HCT116 (cell line): ENCODE data around the gene LAYN. TPM values are rescaled to one million over a fixed set of nuclear protein-coding genes. Genes with fewer than 3 reads are reported as not detected.

Experiments used
- ATAC-seq: fragments of 200-7000 bp; cut with Tn5 transposase; 2 replicates; pipeline ENCODE4 v1.9.1; 2020; ENCODE audit warnings: mild to moderate bottlenecking, moderate library complexity
- BruUV-seq: library from RNA; stranded (reverse); fragments of 400-500 nt; replicated peaks from 2 replicates; lab custom pipeline; 2021; lab: Mats Ljungman, UMichigan
- CTCF ChIA-PET: fragments of 300-600 bp; sonication (Branson Sonifier 250); formaldehyde crosslinking; loops from one replicate; lab custom pipeline; 2021; ENCODE audit warnings: antibody characterized with exemption; lab: Charles Lee
- POLR2A ChIA-PET: fragments of 300-600, 350-600 bp; sonication (Branson Sonifier 250); formaldehyde crosslinking; loops from one replicate; lab custom pipeline; 2021; ENCODE audit warnings: antibody characterized with exemption; lab: Charles Lee
- RAD21 ChIA-PET, 2 experiments: fragments of 300-600 bp; sonication (Branson Sonifier 250); formaldehyde crosslinking; loops; one replicate each; lab custom pipeline; 2023; ENCODE audit warnings: low total read pairs in 2 of 2; ENCODE audit not compliant: uncharacterized antibody in 2 of 2, unreplicated experiment in 2 of 2, low non-redundant PET in 1 of 2; lab: Charles Lee
- DNase-seq: peaks from one replicate; pipeline ENCODE4 v3.0.0-alpha.2; 2010; ENCODE audit warnings: low read depth, low spot score
- H2AFZ ChIP-seq: fragments of 200-600 bp; shearing (Covaris generic), sonication (generic); 2 replicates; pipeline ENCODE4 v1.6.1; 2017; ENCODE audit warnings: low read depth, mixed run types, mixed read lengths, antibody characterized with exemption, low read length; ENCODE audit not compliant: poor library complexity, severe bottlenecking
- H3K27ac ChIP-seq: 2 replicates; pipeline ENCODE4 v1.5.1; 2012; ENCODE audit warnings: low read depth, low read length
- H3K27me3 ChIP-seq: fragments of 200-600 bp; sonication (generic); 2 replicates; pipeline ENCODE4 v1.6.1; 2016; ENCODE audit warnings: mixed run types, low read length, mixed read lengths; ENCODE audit not compliant: insufficient read depth
- H3K36me3 ChIP-seq, 2 experiments: fragments of 200-500 bp in 1 of 2; fragments of 200-600 bp in 1 of 2; sonication (Bioruptor generic) in 1 of 2; sonication (generic) in 1 of 2; 2 replicates each; pipeline versions ENCODE4 v1.5.1 to v1.6.1; 2014 to 2016; ENCODE audit warnings: low read length in 2 of 2, inconsistent platforms in 1 of 2, mixed read lengths in 1 of 2, mixed run types in 1 of 2; ENCODE audit not compliant: insufficient read depth in 2 of 2, control insufficient read depth in 1 of 2
- H3K4me1 ChIP-seq, 2 experiments: fragments of 200-600 bp in 1 of 2; sonication (generic) in 1 of 2; 2 replicates each; pipeline versions ENCODE4 v1.5.1 to v1.6.1; 2012 to 2017; ENCODE audit warnings: low read length in 2 of 2, inconsistent platforms in 1 of 2, mild to moderate bottlenecking in 1 of 2, mixed read lengths in 1 of 2, mixed run types in 1 of 2, moderate library complexity in 1 of 2; ENCODE audit not compliant: insufficient read depth in 2 of 2, control insufficient read depth in 1 of 2
- H3K4me2 ChIP-seq: fragments of 200-600 bp; sonication (generic); 2 replicates; pipeline ENCODE4 v1.6.1; 2017; ENCODE audit warnings: mixed run types, low read length, mixed read lengths
- H3K4me3 ChIP-seq, 2 experiments: fragments of 200-600 bp in 1 of 2; sonication (generic) in 1 of 2; replicated peaks in 1 of 2; 2 replicates each; pipeline ENCODE4 v1.5.1; 2011 to 2016; ENCODE audit warnings: low read length in 2 of 2, control low read depth in 1 of 2, low read depth in 1 of 2, mild to moderate bottlenecking in 1 of 2, mixed read lengths in 1 of 2, mixed run types in 1 of 2
- H3K79me2 ChIP-seq: fragments of 200-600 bp; sonication (generic); 2 replicates; pipeline ENCODE4 v1.6.1; 2017; ENCODE audit warnings: mild to moderate bottlenecking, mixed run types, low read length, moderate library complexity, mixed read lengths; ENCODE audit not compliant: insufficient read depth
- H3K9ac ChIP-seq: fragments of 200-600 bp; sonication (generic); 2 replicates; pipeline ENCODE4 v1.6.1; 2016; ENCODE audit warnings: low read length, mixed read lengths
- H3K9me2 ChIP-seq: fragments of 200-600 bp; sonication (generic), shearing (Covaris generic); 2 replicates; pipeline ENCODE4 v1.6.1; 2017; ENCODE audit warnings: mixed run types, mild to moderate bottlenecking, moderate library complexity; ENCODE audit not compliant: insufficient read depth
- H3K9me3 ChIP-seq, 2 experiments: fragments of 200-500 bp in 1 of 2; fragments of 200-600 bp in 1 of 2; sonication (Bioruptor generic) in 1 of 2; sonication (generic) in 1 of 2; 2 replicates each; pipeline ENCODE4 v1.6.1; 2014 to 2017; ENCODE audit warnings: low read length in 2 of 2, mixed read lengths in 2 of 2, inconsistent platforms in 1 of 2, low read depth in 1 of 2, mild to moderate bottlenecking in 1 of 2, mixed run types in 1 of 2, moderate library complexity in 1 of 2; ENCODE audit not compliant: control insufficient read depth in 1 of 2, insufficient read depth in 1 of 2
- H4K20me1 ChIP-seq: fragments of 200-600 bp; sonication (generic), shearing (Covaris generic); 2 replicates; pipeline ENCODE4 v1.6.1; 2017; ENCODE audit warnings: mixed run types, mild to moderate bottlenecking, moderate library complexity; ENCODE audit not compliant: insufficient read depth
- RAD21 ChIP-seq: IDR thresholded peaks from 2 replicates; pipeline ENCODE4 v1.6.1; 2012; ENCODE audit warnings: low read depth, mild to moderate bottlenecking
- SIN3A ChIP-seq: IDR thresholded peaks from 2 replicates; pipeline ENCODE4 v1.6.1; 2012; ENCODE audit warnings: low read depth
- intact Hi-C: fragments of 100-400 bp; cut with micrococcal nuclease; formaldehyde crosslinking; loops from 2 replicates; pipeline ENCODE4 v1.10.0; 2022
- total RNA-seq: library from RNA; stranded (reverse); gene quantifications from one replicate; pipeline ENCODE4 v1.2.1, GENCODE V29; 2021; ENCODE audit not compliant: unreplicated experiment
- TF ChIP-seq, protein P1 (sequence below): IDR thresholded peaks from 2 replicates; pipeline ENCODE4 v1.6.1; 2011; ENCODE audit warnings: mild to moderate bottlenecking, low read length, moderate library complexity; ENCODE audit not compliant: insufficient replicate concordance; ENCODE audit errors: extremely low read depth
- TF ChIP-seq, protein P2 (sequence below), 3 experiments: fragments of 200-600 bp in 1 of 3; sonication (generic) in 1 of 3; IDR thresholded peaks in 2 of 3; conservative IDR thresholded peaks in 1 of 3; 2 replicates each; pipeline ENCODE4 v1.5.1; 2012 to 2017; ENCODE audit warnings: low read depth in 2 of 3, low read length in 2 of 3, antibody characterized with exemption in 1 of 3, borderline replicate concordance in 1 of 3, control low read depth in 1 of 3, mild to moderate bottlenecking in 1 of 3, mixed read lengths in 1 of 3, mixed run types in 1 of 3, moderate library complexity in 1 of 3; ENCODE audit not compliant: insufficient read depth in 1 of 3

Gene LAYN
- total RNA-seq, 1 experiment from 2014 or later = not detected

DNA sequence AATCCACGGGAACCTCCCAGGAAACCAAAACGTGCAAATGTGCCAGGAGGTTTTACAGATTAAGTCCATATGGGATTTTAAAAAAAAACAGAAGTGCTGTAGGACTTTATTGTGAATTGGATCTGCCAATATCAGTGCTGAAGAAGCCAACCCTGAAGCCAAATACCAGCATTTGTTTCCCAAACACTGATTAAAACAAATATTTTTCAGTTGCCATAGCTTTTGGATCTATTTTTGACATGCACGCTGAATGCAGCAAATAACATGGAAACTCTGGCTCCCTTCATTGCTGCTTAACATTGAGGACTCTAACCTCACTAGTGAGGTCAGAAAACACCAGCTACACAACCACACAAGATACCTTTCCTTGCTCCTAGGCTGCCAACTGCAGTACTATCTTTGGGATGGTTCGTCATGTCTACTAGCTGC is 33.3 kb downstream of the LAYN start:
- no peaks in the 10 kb centered on the region for H3K9me2 ChIP-seq
- TF ChIP-seq, protein P1, sequence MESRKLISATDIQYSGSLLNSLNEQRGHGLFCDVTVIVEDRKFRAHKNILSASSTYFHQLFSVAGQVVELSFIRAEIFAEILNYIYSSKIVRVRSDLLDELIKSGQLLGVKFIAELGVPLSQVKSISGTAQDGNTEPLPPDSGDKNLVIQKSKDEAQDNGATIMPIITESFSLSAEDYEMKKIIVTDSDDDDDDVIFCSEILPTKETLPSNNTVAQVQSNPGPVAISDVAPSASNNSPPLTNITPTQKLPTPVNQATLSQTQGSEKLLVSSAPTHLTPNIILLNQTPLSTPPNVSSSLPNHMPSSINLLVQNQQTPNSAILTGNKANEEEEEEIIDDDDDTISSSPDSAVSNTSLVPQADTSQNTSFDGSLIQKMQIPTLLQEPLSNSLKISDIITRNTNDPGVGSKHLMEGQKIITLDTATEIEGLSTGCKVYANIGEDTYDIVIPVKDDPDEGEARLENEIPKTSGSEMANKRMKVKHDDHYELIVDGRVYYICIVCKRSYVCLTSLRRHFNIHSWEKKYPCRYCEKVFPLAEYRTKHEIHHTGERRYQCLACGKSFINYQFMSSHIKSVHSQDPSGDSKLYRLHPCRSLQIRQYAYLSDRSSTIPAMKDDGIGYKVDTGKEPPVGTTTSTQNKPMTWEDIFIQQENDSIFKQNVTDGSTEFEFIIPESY = no peak
- BruUV-seq = no TSS peak
- no peak overlapping the region for H3K27ac ChIP-seq
- no peaks in the 10 kb centered on the region for H3K9me3 ChIP-seq
- H3K9ac ChIP-seq = no peak overlapping the region
- H3K4me3 ChIP-seq = no peak overlapping the region
- no peaks in the 10 kb centered on the region for H3K36me3 ChIP-seq
- ChIA-PET RAD21 (no interaction called here), POLR2A (no interaction called here), CTCF (no interaction called here)
- no peak overlapping the region for H3K4me2 ChIP-seq
- DNase-seq = no peak
- no peaks in the 10 kb centered on the region for H3K27me3 ChIP-seq
- H3K79me2 ChIP-seq = no peaks in the 10 kb centered on the region
- no peaks in the 10 kb centered on the region for H4K20me1 ChIP-seq
- no peaks in the 10 kb centered on the region for H3K4me1 ChIP-seq
- H2AFZ ChIP-seq = no peak overlapping the region
- ATAC-seq = no peak
- intact Hi-C loops = no loop called here

DNA sequence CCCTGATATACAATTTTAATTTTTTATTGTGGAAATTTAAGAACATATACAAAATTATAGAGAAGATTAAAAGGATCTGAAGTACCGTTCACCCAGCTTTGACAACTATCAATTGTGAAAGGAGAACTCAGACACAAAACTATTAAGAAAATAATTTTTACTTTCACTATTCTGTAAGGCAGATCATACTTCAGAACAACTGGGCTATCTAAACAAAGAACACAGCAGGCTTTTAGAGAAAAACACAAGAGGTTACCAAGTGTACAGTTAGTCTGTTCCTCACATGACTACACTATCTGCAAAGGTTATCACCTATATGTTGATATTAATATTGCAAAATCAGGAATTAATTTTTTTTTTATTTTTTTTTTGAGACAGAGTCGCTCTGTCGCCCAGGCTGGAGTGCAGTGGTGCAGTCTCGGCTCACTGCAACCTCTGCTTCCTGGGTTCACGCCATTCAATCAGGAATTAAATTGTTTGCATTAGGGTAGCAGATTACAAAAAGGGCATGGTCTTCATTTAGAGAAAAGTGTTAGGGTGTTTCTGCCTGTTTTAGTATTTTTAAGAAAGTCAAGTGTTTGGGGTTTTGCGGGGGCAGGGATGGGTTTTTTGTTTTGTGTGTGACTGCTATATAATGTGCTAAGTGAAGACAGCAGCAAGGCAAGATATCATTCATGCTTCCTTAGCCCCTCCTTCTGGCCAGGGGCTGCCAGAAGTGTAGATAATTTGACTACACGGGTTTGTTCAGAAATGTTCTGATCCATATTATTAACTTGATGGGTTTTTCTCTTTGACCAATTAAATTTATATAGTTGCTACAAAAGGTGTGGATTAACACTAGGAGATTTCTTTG is 34.1 kb downstream of the LAYN start:
- DNase-seq = no peak
- H3K9me2 ChIP-seq = no peaks in the 10 kb centered on the region
- ChIA-PET RAD21 (no interaction called here), POLR2A (no interaction called here), CTCF (interaction anchor here (1.4 kb wide), 1 partner anchor 259 kb away, joined by 3 read pairs; no protein-coding TSS in a partner anchor)
- no peak overlapping the region for H2AFZ ChIP-seq
- no peaks in the 10 kb centered on the region for H3K9me3 ChIP-seq
- H3K27me3 ChIP-seq = no peaks in the 10 kb centered on the region
- H3K79me2 ChIP-seq = no peaks in the 10 kb centered on the region
- H3K27ac ChIP-seq = no peak overlapping the region
- no peaks in the 10 kb centered on the region for H4K20me1 ChIP-seq
- intact Hi-C loops = no loop called here
- no peak overlapping the region for H3K4me3 ChIP-seq
- TF ChIP-seq RAD21 (peak; percentile 19; the same call in 1 of the 2 replicates), SIN3A (no peak)
- TF ChIP-seq, protein P2, sequence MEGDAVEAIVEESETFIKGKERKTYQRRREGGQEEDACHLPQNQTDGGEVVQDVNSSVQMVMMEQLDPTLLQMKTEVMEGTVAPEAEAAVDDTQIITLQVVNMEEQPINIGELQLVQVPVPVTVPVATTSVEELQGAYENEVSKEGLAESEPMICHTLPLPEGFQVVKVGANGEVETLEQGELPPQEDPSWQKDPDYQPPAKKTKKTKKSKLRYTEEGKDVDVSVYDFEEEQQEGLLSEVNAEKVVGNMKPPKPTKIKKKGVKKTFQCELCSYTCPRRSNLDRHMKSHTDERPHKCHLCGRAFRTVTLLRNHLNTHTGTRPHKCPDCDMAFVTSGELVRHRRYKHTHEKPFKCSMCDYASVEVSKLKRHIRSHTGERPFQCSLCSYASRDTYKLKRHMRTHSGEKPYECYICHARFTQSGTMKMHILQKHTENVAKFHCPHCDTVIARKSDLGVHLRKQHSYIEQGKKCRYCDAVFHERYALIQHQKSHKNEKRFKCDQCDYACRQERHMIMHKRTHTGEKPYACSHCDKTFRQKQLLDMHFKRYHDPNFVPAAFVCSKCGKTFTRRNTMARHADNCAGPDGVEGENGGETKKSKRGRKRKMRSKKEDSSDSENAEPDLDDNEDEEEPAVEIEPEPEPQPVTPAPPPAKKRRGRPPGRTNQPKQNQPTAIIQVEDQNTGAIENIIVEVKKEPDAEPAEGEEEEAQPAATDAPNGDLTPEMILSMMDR (IDR thresholded peaks at IDR 0.05 in 2 of 3, conservative IDR thresholded peaks at IDR 0.05 in 1 of 3; ENCODE audit: borderline replicate concordance in 1 of 3, insufficient read depth in 1 of 3, low read depth in 2 of 3, low read length in 2 of 3) = 0 out of 6 replicates have a peak, but pooled peaks of 1 of the 3 experiments have one; percentile 6
- no peaks in the 10 kb centered on the region for H3K4me1 ChIP-seq
- H3K4me2 ChIP-seq = no peak overlapping the region
- no peak overlapping the region for H3K9ac ChIP-seq
- ATAC-seq = no peak
- BruUV-seq = no TSS peak
- no peaks in the 10 kb centered on the region for H3K36me3 ChIP-seq
